Measurements from ENCODE around the gene OSBPL10. TPM values are rescaled to one million over a fixed set of nuclear protein-coding genes. Genes with fewer than 3 reads are reported as not detected.

OSBPL10 gene
- total RNA-seq, 1 donor, result 7.6 TPM

GRCh38 chr3:31859245-31859644 is 121.8 kb downstream of the OSBPL10 start:
- H3K4me3 ChIP-seq (ENCODE audit: low read length), result no peak overlapping the region
- H3K27me3 ChIP-seq (ENCODE audit: insufficient read depth, low read length), result no peaks in the 10 kb centered on the region
- H3K4me1 ChIP-seq (ENCODE audit: insufficient read depth, low read length), result no peaks in the 10 kb centered on the region
- H3K9me3 ChIP-seq (ENCODE audit: low read depth, low read length), result no peaks in the 10 kb centered on the region

DNA sequence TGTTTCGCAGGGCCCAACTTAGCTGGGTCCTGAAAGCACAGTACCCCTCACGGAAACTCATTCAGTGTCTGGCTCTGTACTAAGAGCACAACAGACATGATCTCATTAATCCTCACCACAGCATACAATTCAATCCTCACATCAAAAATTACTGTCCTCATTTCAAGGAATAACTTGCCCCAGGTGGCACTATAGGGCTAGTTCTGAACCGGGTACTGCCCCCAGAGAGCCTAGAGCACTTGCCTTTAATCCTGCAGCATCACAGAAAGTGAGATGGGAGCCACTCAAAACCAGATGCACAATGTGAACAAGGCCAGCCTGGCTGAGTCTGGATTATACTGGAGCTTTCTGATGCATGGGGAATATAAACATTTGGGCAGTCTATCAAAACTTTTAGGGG is 122.6 kb downstream of the OSBPL10 start:
- Histone ChIP-seq H3K4me1 (ENCODE audit: insufficient read depth, low read length) (no peaks in the 10 kb centered on the region), H3K9me3 (ENCODE audit: low read depth, low read length) (no peaks in the 10 kb centered on the region), H3K27me3 (ENCODE audit: insufficient read depth, low read length) (no peaks in the 10 kb centered on the region), H3K4me3 (ENCODE audit: low read length) (no peak overlapping the region)

DNA sequence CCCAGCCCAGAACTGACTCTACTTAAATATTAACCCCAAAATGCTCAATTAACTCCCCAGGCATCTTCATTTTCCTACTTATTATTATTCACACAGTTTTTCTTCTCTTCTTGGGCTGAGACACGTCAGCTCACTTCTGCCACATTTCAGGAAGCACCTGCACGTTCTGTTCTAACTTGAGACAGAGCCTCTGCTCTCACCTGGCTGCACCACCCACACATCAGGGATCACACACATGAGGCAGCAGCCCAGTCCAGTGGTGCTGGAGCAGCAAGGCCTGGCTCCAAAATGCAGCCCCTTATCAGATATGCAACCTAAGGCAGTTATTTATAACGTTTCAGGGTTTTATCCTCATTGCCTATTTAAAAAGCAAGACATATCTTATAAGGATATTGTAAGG is 127.5 kb downstream of the OSBPL10 start:
- Histone ChIP-seq H3K4me3 (ENCODE audit: low read length) (no peak overlapping the region), H3K4me1 (ENCODE audit: insufficient read depth, low read length) (no peaks in the 10 kb centered on the region), H3K27me3 (ENCODE audit: insufficient read depth, low read length) (no peaks in the 10 kb centered on the region), H3K9me3 (ENCODE audit: low read depth, low read length) (no peaks in the 10 kb centered on the region)

DNA sequence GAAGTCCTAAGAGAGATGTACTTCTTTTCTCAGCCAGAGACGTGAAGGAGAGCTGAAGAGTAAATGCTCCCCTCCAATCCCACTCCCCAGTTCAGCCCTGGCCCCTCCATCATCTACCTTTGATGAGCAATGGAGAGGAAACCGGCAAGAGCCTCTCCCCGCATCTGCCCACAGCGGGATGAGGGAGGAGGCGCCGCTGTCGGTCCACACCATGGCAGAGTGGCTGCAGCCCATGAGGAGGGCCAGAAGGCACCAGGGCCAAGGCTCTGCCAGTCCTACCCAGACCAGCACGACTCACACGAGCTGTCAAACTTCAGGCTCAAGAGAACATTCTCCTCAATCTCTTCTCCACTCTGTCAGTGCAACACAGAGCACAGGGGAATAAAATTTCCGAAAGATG is 129.8 kb downstream of the OSBPL10 start:
- no peaks in the 10 kb centered on the region for H3K27me3 ChIP-seq (ENCODE audit: insufficient read depth, low read length)
- H3K4me1 ChIP-seq (ENCODE audit: insufficient read depth, low read length), result no peaks in the 10 kb centered on the region
- H3K4me3 ChIP-seq (ENCODE audit: low read length), result no peak overlapping the region
- no peaks in the 10 kb centered on the region for H3K9me3 ChIP-seq (ENCODE audit: low read depth, low read length)

- no peaks in the 10 kb centered on the region for H3K4me1 ChIP-seq (ENCODE audit: insufficient read depth, low read length)
- H3K4me3 ChIP-seq (ENCODE audit: low read length), result no peak overlapping the region
- H3K27me3 ChIP-seq (ENCODE audit: insufficient read depth, low read length), result no peaks in the 10 kb centered on the region
- H3K9me3 ChIP-seq (ENCODE audit: low read depth, low read length), result no peaks in the 10 kb centered on the region
Observed at GRCh38 chr3:31848911-31849310, 132.2 kb downstream of the OSBPL10 start.

GRCh38 chr3:31848163-31848818 is 132.8 kb downstream of the OSBPL10 start:
- Histone ChIP-seq H3K27me3 (ENCODE audit: insufficient read depth, low read length) (no peaks in the 10 kb centered on the region), H3K9me3 (ENCODE audit: low read depth, low read length) (no peaks in the 10 kb centered on the region), H3K4me1 (ENCODE audit: insufficient read depth, low read length) (no peaks in the 10 kb centered on the region), H3K4me3 (ENCODE audit: low read length) (no peak overlapping the region)

DNA sequence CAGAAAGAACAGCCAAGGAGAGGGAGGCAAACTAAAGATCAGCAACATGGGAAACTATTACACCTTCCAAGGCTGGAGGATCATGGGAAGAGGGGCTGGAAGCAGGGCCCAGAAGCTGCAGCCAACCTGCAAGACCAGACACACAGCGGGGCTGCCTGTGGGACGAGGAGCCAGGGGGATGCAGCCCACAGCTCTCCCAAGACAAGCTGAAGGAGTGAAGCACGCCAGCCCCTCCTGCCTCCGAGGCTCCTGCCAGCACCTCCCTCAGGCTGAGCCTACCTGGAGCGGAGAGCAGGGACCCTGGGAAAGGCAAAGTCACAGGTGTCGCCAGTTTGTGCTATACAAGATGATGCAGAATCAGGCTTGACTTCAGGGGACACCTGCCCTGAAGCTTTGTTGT is 133.3 kb downstream of the OSBPL10 start:
- no peak overlapping the region for H3K4me3 ChIP-seq (ENCODE audit: low read length)
- no peaks in the 10 kb centered on the region for H3K4me1 ChIP-seq (ENCODE audit: insufficient read depth, low read length)
- no peaks in the 10 kb centered on the region for H3K27me3 ChIP-seq (ENCODE audit: insufficient read depth, low read length)
- H3K9me3 ChIP-seq (ENCODE audit: low read depth, low read length), result no peaks in the 10 kb centered on the region

- Histone ChIP-seq H3K27me3 (ENCODE audit: insufficient read depth, low read length) (no peaks in the 10 kb centered on the region), H3K4me3 (ENCODE audit: low read length) (no peak overlapping the region), H3K9me3 (ENCODE audit: low read depth, low read length) (no peaks in the 10 kb centered on the region), H3K4me1 (ENCODE audit: insufficient read depth, low read length) (no peaks in the 10 kb centered on the region)
Observed at GRCh38 chr3:31841515-31841914, 139.5 kb downstream of the OSBPL10 start.

GRCh38 chr3:31840252-31840651 is 140.8 kb downstream of the OSBPL10 start:
- no peaks in the 10 kb centered on the region for H3K9me3 ChIP-seq (ENCODE audit: low read depth, low read length)

GRCh38 chr3:31839144-31839917 is 141.7 kb downstream of the OSBPL10 start:
- no peaks in the 10 kb centered on the region for H3K27me3 ChIP-seq (ENCODE audit: insufficient read depth, low read length)
- H3K9me3 ChIP-seq (ENCODE audit: low read depth, low read length), result no peaks in the 10 kb centered on the region
- H3K4me3 ChIP-seq (ENCODE audit: low read length), result no peak overlapping the region
- H3K4me1 ChIP-seq (ENCODE audit: insufficient read depth, low read length), result no peaks in the 10 kb centered on the region

More at GRCh38 chr3:31840252-31840651, 140.8 kb downstream of the OSBPL10 start:
- H3K4me1 ChIP-seq (ENCODE audit: insufficient read depth, low read length), result no peaks in the 10 kb centered on the region
- no peaks in the 10 kb centered on the region for H3K27me3 ChIP-seq (ENCODE audit: insufficient read depth, low read length)
- H3K4me3 ChIP-seq (ENCODE audit: low read length), result no peak overlapping the region

GRCh38 chr3:31836131-31837075 is 144.7 kb downstream of the OSBPL10 start:
- Histone ChIP-seq H3K4me3 (ENCODE audit: low read length) (no peak overlapping the region), H3K9me3 (ENCODE audit: low read depth, low read length) (no peaks in the 10 kb centered on the region), H3K4me1 (ENCODE audit: insufficient read depth, low read length) (no peaks in the 10 kb centered on the region), H3K27me3 (ENCODE audit: insufficient read depth, low read length) (no peaks in the 10 kb centered on the region)

- Histone ChIP-seq H3K4me1 (ENCODE audit: insufficient read depth, low read length) (no peaks in the 10 kb centered on the region), H3K9me3 (ENCODE audit: low read depth, low read length) (no peaks in the 10 kb centered on the region), H3K4me3 (ENCODE audit: low read length) (no peak overlapping the region), H3K27me3 (ENCODE audit: insufficient read depth, low read length) (no peaks in the 10 kb centered on the region)
Observed at GRCh38 chr3:31833391-31834190, 147.5 kb downstream of the OSBPL10 start.

GRCh38 chr3:31832551-31832950 is 148.5 kb downstream of the OSBPL10 start:
- H3K4me1 ChIP-seq (ENCODE audit: insufficient read depth, low read length), result no peaks in the 10 kb centered on the region
- H3K4me3 ChIP-seq (ENCODE audit: low read length), result no peak overlapping the region
- H3K27me3 ChIP-seq (ENCODE audit: insufficient read depth, low read length), result no peaks in the 10 kb centered on the region
- no peaks in the 10 kb centered on the region for H3K9me3 ChIP-seq (ENCODE audit: low read depth, low read length)

- no peak overlapping the region for H3K4me3 ChIP-seq (ENCODE audit: low read length)
- no peaks in the 10 kb centered on the region for H3K9me3 ChIP-seq (ENCODE audit: low read depth, low read length)
- no peaks in the 10 kb centered on the region for H3K27me3 ChIP-seq (ENCODE audit: insufficient read depth, low read length)
- H3K4me1 ChIP-seq (ENCODE audit: insufficient read depth, low read length), result no peaks in the 10 kb centered on the region
Observed at GRCh38 chr3:31831591-31831990, 149.5 kb downstream of the OSBPL10 start.
